Activated CD8-positive, alpha-beta memory T cell treated with anti-CD3 and anti-CD28 coated beads, Interleukin-2, amount 50 U/mL, for 1 hour (primary cell): ENCODE measurements around the gene NAP1L4.

Experiments used
- DNase-seq: peaks from one replicate; pipeline ENCODE4 v3.0.0-alpha.2; 2020; ENCODE audit errors: extremely low read depth

NAP1L4 gene

DNA sequence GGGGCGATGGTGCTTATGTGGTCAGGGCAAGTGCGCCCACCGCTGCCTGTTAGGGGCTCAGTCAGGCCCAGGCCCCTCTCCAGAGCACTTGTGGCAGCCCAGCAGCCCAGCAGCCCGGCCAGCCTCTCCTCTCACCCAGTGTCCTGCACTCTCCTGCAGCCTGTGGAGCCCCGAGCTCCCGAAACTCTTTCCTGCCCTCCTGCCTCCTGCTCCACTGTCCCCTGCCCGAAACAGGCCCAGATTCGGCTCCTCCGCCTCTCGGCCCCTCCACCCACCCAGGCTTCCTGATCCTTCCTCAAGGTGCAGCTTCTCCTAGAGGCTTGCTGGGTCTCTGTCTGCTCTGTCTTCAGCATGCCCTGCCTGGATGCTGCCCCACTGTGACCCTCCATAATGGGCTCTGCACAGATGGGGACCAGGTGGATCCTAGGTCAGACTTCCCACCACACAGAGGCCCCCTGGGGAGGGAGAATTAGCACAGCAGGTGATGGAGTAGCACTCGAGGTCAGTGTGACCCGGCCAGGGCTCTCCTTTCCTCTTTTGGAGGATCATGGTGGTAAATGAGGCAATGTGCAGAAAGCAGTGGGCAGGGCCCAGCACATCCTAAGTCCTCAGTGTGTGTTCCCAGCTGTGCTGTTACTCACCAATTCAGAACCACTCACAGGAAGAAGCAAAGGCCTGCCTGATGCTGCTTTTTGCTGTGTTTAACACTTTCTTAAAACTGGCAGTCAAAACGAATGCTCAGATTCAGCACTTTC lies 18.6 kb upstream of the NAP1L4 start:
- no peak for DNase-seq

DNA sequence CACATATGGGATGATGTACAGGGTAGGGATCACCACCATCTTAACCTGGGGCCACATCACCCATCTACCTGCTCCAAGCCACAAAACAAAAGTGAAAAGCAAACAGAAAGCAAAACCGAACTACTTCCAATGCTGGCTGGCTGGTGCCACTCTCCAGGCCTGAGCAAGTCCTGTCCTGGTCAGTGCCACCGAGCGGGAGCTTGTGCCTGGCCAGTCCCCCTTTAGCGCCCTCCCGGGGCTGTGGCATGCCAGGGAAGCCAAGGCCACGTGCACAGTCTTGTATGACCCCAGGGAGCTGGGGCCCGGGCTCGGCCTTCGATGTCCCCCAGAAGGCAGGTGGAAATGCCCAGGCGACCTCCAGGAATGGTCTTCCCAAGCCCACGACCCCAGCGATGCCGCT lies 17.9 kb upstream of the NAP1L4 start:
- DNase-seq: no peak

DNA sequence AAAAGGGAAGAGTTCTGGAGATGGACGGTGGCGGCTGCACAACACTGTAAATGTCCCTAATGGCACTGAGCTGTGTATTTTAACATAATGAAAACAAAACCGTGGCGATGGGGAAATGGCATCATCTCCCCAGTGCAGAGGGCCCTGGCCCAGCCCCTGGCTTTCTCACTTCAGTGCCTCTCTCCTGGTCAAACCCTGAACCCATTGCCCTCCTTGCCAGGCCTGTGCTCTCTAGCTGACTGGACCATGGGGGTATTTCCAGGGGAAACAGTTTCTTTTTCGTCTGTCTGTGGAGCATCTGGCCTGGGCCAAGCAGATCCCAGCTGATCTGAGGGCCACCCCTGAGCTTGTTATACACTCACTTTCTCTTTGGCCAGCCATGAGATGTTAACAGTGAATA lies 17.4 kb upstream of the NAP1L4 start:
- no peak for DNase-seq

- no peak for DNase-seq
Observed at GRCh38 chr11:3008746-3009336, 16.7 kb upstream of the NAP1L4 start.

GRCh38 chr11:3007404-3008010 lies 15.4 kb upstream of the NAP1L4 start:
- DNase-seq: no peak

- DNase-seq: no peak
Observed at GRCh38 chr11:3006505-3007260, 14.6 kb upstream of the NAP1L4 start.

- DNase-seq: no peak
Observed at GRCh38 chr11:3004481-3004880, 12.4 kb upstream of the NAP1L4 start.

- no peak for DNase-seq
Observed at GRCh38 chr11:3003396-3004231, 11.5 kb upstream of the NAP1L4 start.

DNA sequence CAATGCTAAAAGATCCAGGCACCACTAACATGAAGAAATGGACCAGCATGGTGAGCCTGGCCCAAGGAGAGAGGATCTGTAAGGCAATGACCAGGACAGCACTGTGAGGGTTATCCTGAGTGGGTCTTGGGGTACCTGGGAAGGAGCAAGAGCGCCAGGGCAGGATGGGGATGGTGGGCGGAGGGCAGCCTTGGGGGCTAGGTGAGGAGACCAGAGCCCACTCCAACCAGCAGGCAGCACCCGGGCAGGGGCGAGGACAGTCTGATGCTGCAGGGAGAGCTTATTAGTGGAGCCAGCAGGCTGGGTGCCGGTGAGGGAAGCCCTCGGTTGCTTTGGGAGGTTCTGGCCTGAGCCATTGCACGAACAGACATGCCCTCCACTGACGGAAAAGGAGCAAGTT lies 10.7 kb upstream of the NAP1L4 start:
- no peak for DNase-seq

DNA sequence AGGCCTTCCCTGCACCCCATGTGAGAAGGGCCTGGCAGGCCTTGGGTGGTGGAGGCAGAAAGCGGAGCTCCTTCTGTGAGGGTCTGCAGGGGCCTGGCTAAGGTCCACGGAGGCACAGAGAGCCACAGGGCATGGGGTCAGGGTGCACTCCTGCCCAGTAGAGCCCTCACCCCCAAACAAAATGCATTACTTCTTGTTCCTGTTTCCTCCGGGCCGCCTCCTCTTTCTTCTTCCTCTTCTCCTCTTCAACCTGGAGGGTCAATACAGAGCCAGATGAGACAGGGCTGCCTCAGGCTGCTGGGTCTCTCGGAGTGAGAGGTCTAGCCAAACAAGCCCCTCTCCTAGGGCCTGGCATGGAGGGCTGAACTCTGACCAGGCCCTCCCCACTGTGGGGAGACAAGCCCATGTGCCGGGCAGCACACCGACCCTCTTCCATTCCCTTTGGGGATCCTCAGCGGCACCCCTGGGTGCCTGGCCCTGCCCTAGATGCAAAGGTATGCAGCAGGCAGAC lies 10.3 kb upstream of the NAP1L4 start:
- DNase-seq: no peak

GRCh38 chr11:3001496-3001895 lies 9.4 kb upstream of the NAP1L4 start:
- no peak for DNase-seq

- no peak for DNase-seq
Observed at GRCh38 chr11:3000032-3000961, 8.2 kb upstream of the NAP1L4 start.

DNA sequence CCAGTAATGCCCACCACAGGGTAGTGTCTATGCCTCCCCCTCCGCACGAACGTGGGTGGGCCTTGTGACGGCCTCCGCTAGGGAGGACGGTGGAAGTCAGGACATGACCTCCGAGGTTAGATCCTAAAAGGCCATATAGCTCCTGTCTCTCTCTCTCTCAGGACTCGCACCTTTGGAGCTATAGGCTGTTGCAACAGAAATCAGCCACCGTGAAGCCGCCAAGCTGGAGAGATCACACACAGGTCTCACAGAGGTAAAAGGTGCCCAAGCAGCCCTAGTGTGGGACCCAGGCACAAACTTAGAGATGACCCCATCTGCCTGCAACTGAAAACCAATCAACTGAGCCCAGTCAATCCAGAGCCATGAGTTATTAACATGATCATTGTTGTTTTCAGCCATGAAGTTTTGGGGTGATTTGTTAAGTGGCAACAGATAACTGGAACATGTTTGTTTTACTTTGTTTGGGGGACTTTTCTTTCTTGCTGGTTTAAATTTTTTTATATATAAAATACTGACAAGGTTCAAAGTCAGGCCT lies 7.4 kb upstream of the NAP1L4 start:
- DNase-seq: no peak

DNA sequence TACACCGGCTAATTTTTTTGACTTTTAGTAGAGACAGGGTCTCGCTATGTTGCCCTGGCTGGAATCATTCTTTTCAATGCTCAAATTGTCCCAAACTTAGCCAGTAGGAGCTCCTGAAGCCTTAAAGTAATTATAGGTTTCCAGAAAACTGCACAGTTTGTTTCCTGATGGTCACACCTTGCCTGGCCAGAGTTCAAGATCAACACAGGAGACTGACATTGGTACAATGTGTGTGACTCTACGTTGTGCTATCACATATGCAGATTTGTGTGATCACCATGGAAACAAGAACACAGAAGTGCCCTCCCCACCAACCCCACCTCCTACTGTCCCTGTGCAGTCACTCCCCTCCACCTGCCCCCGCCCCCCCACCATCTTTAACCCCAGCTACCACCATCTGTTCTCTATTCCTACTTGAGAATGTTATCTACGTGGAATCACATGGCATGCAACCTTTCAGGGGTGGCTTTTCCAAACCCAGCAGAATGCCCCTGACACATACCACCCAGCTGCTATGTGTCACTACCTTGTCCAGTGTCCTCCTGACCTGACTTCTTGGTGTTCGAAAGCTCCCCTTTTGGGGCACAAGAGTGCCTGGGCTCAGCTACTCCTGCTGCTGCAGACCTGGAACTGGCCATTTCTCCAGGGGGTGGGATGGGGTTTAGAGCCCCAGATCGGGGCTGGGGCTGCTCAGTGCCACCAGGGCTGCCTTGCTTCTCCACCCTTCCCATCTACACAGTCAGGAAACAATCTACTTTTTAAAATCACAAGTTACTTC lies 6.1 kb upstream of the NAP1L4 start:
- DNase-seq: no peak

GRCh38 chr11:2997406-2997805 lies 5.3 kb upstream of the NAP1L4 start:
- DNase-seq: no peak

- no peak for DNase-seq
Observed at GRCh38 chr11:2996976-2997375, 4.8 kb upstream of the NAP1L4 start.

DNA sequence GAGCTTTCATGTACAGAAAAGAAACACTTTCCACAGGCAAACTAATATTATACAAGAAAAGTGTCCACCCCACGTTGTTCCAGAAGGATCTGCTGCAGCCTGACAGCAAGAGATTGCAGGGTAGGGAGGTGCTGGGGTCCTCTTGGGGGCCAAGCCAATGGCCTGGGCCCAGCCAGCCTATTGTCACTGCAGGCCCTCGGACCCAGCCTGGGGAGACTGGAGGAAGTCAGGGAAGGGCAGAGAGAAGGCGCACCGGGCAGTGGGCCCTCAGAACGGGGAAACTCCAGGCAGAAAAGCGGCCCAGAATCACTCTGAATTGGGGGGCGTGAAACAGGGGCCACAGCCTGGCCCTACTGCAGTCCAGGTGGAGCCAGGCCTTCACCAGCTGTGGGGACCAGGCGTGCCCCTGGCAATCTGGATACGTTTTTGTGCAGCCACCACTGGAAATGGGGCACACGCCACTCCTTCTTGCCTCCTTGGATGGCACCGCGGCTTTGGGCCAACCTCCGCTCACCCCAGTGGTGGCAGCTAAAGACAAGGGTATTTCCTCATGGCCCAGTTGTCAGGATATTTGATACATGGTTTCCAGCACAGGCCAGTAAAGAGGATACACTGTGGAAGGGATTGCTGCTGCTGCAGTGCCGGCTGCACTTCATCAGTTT lies 3.9 kb upstream of the NAP1L4 start:
- DNase-seq: no peak

- no peak for DNase-seq
Observed at GRCh38 chr11:2995031-2995561, 3.0 kb upstream of the NAP1L4 start.
